MM.1S (cell line): Measurements from ENCODE around the gene CD151.

Source experiments
- DNase-seq: peaks from one replicate; pipeline ENCODE4 v3.0.0-alpha.2; 2015
- H2AFZ ChIP-seq: fragments of 300-600 bp; sonication (generic); 2 replicates; pipeline ENCODE4 v1.6.0; 2016; ENCODE audit warnings: antibody characterized with exemption, low read length
- H3F3A ChIP-seq: fragments of 300-600 bp; sonication (generic); 2 replicates; pipeline ENCODE4 v1.6.1; 2016; ENCODE audit warnings: mild to moderate bottlenecking, antibody characterized with exemption, low read length, moderate library complexity, mixed read lengths; ENCODE audit not compliant: insufficient read depth
- H3K27ac ChIP-seq: fragments of 300-600 bp; sonication (generic); 2 replicates; pipeline ENCODE4 v1.5.1; 2016; ENCODE audit warnings: mild to moderate bottlenecking, low read length
- H3K27me3 ChIP-seq: fragments of 300-600 bp; sonication (generic); replicated peaks from 2 replicates; pipeline ENCODE4 v1.6.0; 2016; ENCODE audit warnings: low read length; ENCODE audit not compliant: insufficient read depth
- H3K36me3 ChIP-seq: fragments of 300-600 bp; sonication (generic); replicated peaks from 2 replicates; pipeline ENCODE4 v1.6.1; 2016; ENCODE audit warnings: mild to moderate bottlenecking, low read length, mixed read lengths; ENCODE audit not compliant: insufficient read depth
- H3K4me1 ChIP-seq: fragments of 300-600 bp; sonication (generic); 2 replicates; pipeline ENCODE4 v1.6.1; 2016; ENCODE audit warnings: low read length, mixed read lengths
- H3K4me2 ChIP-seq: fragments of 300-600 bp; sonication (generic); 2 replicates; pipeline ENCODE4 v1.6.0; 2016; ENCODE audit warnings: low read depth, low read length
- H3K4me3 ChIP-seq: fragments of 300-600 bp; sonication (generic); 2 replicates; pipeline ENCODE4 v1.5.1; 2016; ENCODE audit warnings: low read length, mixed read lengths
- H3K79me2 ChIP-seq: fragments of 300-600 bp; sonication (generic); 2 replicates; pipeline ENCODE4 v1.6.1; 2016; ENCODE audit warnings: mixed run types, low read length, mixed read lengths
- H3K9ac ChIP-seq: fragments of 300-600 bp; sonication (generic); 2 replicates; pipeline ENCODE4 v1.6.1; 2016; ENCODE audit warnings: low read length, mixed read lengths
- H3K9me2 ChIP-seq: fragments of 300-600 bp; sonication (generic); replicated peaks from 2 replicates; pipeline ENCODE4 v1.6.1; 2016; ENCODE audit warnings: mild to moderate bottlenecking, low read length, mixed read lengths; ENCODE audit not compliant: insufficient read depth
- H3K9me3 ChIP-seq: fragments of 300-600 bp; sonication (generic); replicated peaks from 2 replicates; pipeline ENCODE4 v1.6.1; 2016; ENCODE audit warnings: mild to moderate bottlenecking, low read length, mixed read lengths; ENCODE audit not compliant: insufficient read depth
- H4K20me1 ChIP-seq: fragments of 300-600 bp; sonication (generic); 2 replicates; pipeline ENCODE4 v1.6.1; 2016; ENCODE audit warnings: mild to moderate bottlenecking, low read length, moderate library complexity, mixed read lengths; ENCODE audit not compliant: insufficient read depth
- CTCF ChIP-seq: fragments of 300-600 bp; sonication (generic); IDR thresholded peaks from 2 replicates; pipeline ENCODE4 v1.5.1; 2016; ENCODE audit warnings: antibody characterized with exemption, low read length, mixed read lengths
- EZH2 ChIP-seq: fragments of 300-600 bp; sonication (generic); optimal IDR thresholded peaks from 2 replicates; pipeline ENCODE3; 2017; ENCODE audit warnings: low read depth, mild to moderate bottlenecking, antibody characterized with exemption, low read length, mixed read lengths
- EZH2phosphoT487 ChIP-seq: fragments of 300-600 bp; sonication (generic); IDR thresholded peaks from 2 replicates; pipeline ENCODE4 v1.6.1; 2018; ENCODE audit warnings: antibody characterized with exemption, low read length

The CD151 gene

DNA sequence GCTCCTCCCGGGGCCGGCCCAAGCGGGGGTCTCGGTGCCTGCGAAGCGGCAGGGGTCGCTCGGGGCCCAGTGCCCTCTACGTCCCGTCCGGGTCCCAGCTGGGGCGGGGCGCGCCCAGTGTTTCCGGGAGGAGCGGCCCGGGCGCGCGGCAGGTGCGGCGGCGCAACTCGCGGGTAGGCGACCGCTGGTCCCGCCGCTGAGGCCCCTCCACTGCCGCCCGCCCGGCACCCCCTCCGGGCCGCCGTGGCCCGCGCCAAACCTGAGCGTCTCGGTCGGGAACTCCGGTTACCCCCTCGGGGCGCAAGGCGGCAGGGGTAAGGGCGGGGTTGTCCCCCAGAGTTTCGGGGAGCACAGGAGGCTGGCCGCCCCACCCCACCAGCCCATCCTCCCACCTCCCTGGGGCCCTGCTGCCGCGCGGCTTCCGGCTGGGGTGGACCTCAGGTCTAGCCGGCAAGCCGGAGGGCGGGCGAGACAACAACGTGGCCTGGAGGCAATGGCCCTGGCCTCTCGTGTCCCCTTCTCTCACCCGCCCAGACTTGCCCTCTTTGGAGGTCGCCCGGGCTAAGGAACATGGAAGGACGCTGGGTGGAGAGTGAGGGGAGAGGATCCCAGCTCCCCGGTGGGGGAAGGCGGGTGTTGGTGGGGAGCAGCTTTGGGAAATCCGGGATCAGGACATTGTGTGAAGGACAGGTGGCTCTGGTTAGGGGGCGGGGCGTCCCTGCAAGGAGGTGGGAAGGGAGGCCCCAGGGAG lies 5.4 kb upstream of the CD151 start:
- Histone ChIP-seq H3K9me3 (no peaks in the 10 kb centered on the region), H3K27me3 (peaks cover 15% of the 10 kb centered on the region), H3K79me2 (no peaks in the 10 kb centered on the region), H3K4me2 (peak overlapping the region; percentile 94), H3K4me3 (peak overlapping the region; percentile 66), H3K36me3 (no peaks in the 10 kb centered on the region), H3F3A (peaks cover 8% of the 10 kb centered on the region), H3K9ac (peak overlapping the region; percentile 57), H2AFZ (peak overlapping the region; percentile 85), H3K27ac (peak overlapping the region; percentile 53; the same call in 1 of the 2 replicates), H3K9me2 (no peaks in the 10 kb centered on the region), H3K4me1 (peaks cover 21% of the 10 kb centered on the region), H4K20me1 (no peaks in the 10 kb centered on the region)
- DNase-seq = peak; percentile 60
- no peak for TF ChIP-seq EZH2phosphoT487
- TF ChIP-seq EZH2 = no peak
- no peak for TF ChIP-seq CTCF

DNA sequence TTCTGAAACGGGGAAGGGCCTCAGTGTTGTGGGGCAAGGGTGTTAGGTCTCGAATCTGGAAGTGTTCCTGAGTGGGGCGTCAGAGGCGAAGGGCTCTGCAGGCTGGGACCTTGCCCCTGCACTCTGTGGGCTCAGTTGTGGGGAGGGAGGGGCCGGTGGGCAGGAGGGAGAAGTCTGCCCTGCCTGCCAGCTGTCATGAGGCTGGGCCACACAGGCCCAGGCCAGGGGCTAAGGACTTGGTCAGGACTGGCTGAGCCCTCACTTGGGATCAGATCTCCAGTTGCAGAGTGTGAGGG lies 4.9 kb upstream of the CD151 start, which contains the start of gene CRACR2B:
Gene CRACR2B (plus strand): TSS at position 23 of the 296 bp plus-strand sequence. CDS start 689 bp downstream, outside the sequence.
- peaks cover 15% of the 10 kb centered on the region for H3K27me3 ChIP-seq
- peaks cover 8% of the 10 kb centered on the region for H3F3A ChIP-seq
- no peaks in the 10 kb centered on the region for H3K9me2 ChIP-seq
- TF ChIP-seq EZH2phosphoT487 = no peak
- no peak for TF ChIP-seq CTCF
- no peak for TF ChIP-seq EZH2
- peak within 1 kb of the TSS; percentile 94 for H3K4me2 ChIP-seq
- H3K36me3 ChIP-seq = no peaks in the 10 kb centered on the region
- H3K4me3 ChIP-seq = peak within 1 kb of the TSS; percentile 66
- peaks cover 21% of the 10 kb centered on the region for H3K4me1 ChIP-seq
- no peaks in the 10 kb centered on the region for H4K20me1 ChIP-seq
- no peaks in the 10 kb centered on the region for H3K79me2 ChIP-seq
- peak; percentile 48 for DNase-seq
- H3K27ac ChIP-seq = peak within 1 kb of the TSS; percentile 53; the same call in 1 of the 2 replicates
- H3K9ac ChIP-seq = peak within 1 kb of the TSS; percentile 57
- H2AFZ ChIP-seq = peak within 1 kb of the TSS; percentile 85
- H3K9me3 ChIP-seq = no peaks in the 10 kb centered on the region

GRCh38 chr11:828506-829175 lies 4.1 kb upstream of the CD151 start:
- H3K36me3 ChIP-seq = no peaks in the 10 kb centered on the region
- H3K9ac ChIP-seq = no peak overlapping the region
- H2AFZ ChIP-seq = no peak overlapping the region
- peaks cover 15% of the 10 kb centered on the region for H3K27me3 ChIP-seq
- H3K9me2 ChIP-seq = no peaks in the 10 kb centered on the region
- DNase-seq = no peak
- H3K4me3 ChIP-seq = no peak overlapping the region
- peaks cover 22% of the 10 kb centered on the region for H3K4me1 ChIP-seq
- TF ChIP-seq CTCF (no peak), EZH2 (no peak), EZH2phosphoT487 (no peak)
- no peaks in the 10 kb centered on the region for H4K20me1 ChIP-seq
- no peak overlapping the region for H3K27ac ChIP-seq
- no peaks in the 10 kb centered on the region for H3K9me3 ChIP-seq
- peaks cover 8% of the 10 kb centered on the region for H3F3A ChIP-seq
- H3K79me2 ChIP-seq = peaks cover 4% of the 10 kb centered on the region
- peak overlapping the region; percentile 85; the same call in 1 of the 2 replicates for H3K4me2 ChIP-seq
